ENCODE results near the gene CMAS. TPM values are rescaled to one million over a fixed set of nuclear protein-coding genes. Genes with fewer than 3 reads are reported as not detected.
"Not testable (repeated sequence)": the region's sequence is repeated elsewhere in the genome, so short reads cannot be mapped to it uniquely, and the experiment has no call there.

Gene CMAS
- total RNA-seq, 4 donors from 2014 or later: 22.0 to 32.9 (median 28.9) TPM

DNA sequence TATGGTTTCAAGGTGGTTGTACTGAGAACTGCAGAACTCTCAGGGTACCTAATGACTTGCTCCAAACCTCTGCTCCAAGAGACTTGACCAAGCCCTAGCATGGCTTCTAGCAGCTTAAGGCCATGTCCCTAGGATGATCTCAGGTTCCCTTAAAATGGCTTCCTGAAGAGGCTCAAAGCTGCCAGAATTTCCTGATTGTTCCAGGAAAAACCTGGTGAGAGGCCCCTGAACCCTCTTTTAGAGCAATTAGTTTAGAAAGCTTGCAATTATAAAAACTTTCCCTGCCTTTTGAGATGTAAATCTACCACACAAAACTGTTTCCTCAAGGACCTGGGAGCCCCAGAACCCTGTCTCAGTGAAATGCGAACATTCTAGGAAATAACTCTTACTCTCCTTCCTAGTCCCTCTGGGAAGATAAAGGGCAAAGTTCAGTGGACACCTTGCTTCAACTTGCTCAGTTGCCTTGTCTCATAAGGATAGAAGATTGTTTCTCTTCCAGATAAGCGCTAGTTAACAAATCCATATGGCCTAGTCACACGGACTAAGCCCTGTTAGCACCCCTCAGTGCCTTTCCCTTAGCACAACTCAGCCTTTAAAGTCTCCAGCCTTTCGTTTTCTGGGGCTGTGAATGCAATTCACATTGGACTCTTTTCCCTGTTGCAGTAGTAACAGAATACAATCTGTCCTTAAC is 2.5 kb downstream of the CMAS start:
- intact Hi-C loops (cut with DNase I; ENCODE audit: low total_unique reads): no loop called here
- TF ChIP-seq, protein P1, sequence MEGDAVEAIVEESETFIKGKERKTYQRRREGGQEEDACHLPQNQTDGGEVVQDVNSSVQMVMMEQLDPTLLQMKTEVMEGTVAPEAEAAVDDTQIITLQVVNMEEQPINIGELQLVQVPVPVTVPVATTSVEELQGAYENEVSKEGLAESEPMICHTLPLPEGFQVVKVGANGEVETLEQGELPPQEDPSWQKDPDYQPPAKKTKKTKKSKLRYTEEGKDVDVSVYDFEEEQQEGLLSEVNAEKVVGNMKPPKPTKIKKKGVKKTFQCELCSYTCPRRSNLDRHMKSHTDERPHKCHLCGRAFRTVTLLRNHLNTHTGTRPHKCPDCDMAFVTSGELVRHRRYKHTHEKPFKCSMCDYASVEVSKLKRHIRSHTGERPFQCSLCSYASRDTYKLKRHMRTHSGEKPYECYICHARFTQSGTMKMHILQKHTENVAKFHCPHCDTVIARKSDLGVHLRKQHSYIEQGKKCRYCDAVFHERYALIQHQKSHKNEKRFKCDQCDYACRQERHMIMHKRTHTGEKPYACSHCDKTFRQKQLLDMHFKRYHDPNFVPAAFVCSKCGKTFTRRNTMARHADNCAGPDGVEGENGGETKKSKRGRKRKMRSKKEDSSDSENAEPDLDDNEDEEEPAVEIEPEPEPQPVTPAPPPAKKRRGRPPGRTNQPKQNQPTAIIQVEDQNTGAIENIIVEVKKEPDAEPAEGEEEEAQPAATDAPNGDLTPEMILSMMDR (IDR thresholded peaks at IDR 0.05): no peak
- TF ChIP-seq POLR2A (IDR thresholded peaks at IDR 0.05): no peak
- DNase-seq (ENCODE audit: low spot score in 2 of 2): no peak
- 61 to 65% methylated on average over 4 of the region's 4 CpGs for WGBS, 2 donors
- no peak overlapping the region for H3K4me3 ChIP-seq (ENCODE audit: low read depth, poor library complexity, severe bottlenecking)

DNA sequence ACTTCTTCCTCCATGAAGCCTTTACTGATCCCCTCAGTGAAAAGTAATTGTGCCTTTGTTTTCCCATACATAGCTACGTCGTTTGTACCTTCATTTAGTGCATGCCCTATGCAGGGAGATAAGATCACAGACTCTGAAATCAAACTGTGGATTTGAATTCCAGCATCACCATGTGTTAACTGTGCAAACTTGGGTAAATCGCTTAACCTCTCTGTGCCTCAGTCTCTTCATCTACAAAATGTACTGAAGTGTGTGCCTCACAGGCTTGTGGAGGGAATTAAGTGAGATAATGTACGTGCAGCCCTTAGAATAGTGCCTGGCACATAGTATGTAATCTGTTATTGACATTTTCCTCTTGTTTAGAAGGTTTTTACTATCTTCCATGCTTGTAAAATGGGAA is 4.1 kb downstream of the CMAS start:
- no peak for TF ChIP-seq POLR2A (IDR thresholded peaks at IDR 0.05)
- TF ChIP-seq, protein P1 (IDR thresholded peaks at IDR 0.05): no peak
- intact Hi-C loops (cut with DNase I; ENCODE audit: low total_unique reads): no loop called here
- no peak overlapping the region for H3K4me3 ChIP-seq (ENCODE audit: low read depth, poor library complexity, severe bottlenecking)
- DNase-seq (ENCODE audit: low spot score in 2 of 2): no peak
- WGBS, 2 donors: 91 to 96% methylated on average over 4 of the region's 4 CpGs

DNA sequence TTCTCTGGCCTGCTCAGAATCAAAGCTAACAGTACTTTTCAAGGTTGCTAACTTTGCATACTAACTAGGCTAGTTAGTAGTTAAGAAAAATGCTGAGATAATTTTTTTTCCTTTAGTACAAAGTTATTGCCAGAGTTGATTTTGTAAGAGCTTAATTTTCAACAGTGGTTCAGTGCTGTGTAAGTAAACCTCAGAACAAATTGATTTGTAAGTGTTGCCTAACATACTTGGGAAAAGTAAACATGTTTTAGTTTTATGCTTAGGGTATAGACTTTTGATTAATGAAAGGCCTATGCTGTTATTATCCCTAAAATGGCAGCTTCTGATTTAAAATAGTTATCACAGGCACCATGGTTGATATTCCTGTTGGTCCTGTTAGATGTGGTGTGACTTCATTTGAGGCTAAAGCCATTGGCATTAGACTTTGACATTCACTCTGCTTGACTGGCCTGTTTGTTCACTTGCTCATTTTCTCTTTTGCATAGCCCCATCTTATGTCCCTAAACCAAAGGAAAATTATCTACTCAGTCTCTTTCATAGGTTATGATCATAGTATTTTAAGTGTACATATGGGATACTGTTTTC is 5.2 kb downstream of the CMAS start:
- intact Hi-C loops (cut with DNase I; ENCODE audit: low total_unique reads): no loop called here
- H3K4me3 ChIP-seq (ENCODE audit: low read depth, poor library complexity, severe bottlenecking): no peak overlapping the region
- TF ChIP-seq, protein P1 (IDR thresholded peaks at IDR 0.05): no peak
- TF ChIP-seq POLR2A (IDR thresholded peaks at IDR 0.05): no peak
- no peak for DNase-seq (ENCODE audit: low spot score in 2 of 2)

DNA sequence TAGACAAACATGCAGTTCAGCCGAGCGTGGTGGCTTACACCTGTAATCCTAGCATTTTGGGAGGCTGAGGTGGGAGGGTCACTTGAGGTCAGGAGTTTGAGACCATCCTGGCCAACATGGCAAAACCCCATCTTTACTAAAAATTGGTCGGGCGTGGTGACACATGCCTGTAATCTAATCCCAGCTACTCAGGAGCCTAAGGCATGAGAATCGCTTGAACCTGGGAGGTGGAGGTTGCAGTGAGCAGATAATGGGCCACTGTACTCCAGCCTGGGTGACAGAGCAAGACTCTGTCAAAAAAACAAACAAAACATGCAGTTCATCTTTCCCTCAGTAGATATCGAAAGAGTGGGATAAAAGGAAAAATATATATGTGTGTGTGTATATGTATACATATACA is 7.0 kb downstream of the CMAS start:
- intact Hi-C loops (cut with DNase I; ENCODE audit: low total_unique reads); H3K4me3 ChIP-seq (ENCODE audit: low read depth, poor library complexity, severe bottlenecking); DNase-seq (ENCODE audit: low spot score in 2 of 2): not testable (repeated sequence)
- WGBS, 2 donors: 85 to 96% methylated on average over 6 of the region's 6 CpGs

DNA sequence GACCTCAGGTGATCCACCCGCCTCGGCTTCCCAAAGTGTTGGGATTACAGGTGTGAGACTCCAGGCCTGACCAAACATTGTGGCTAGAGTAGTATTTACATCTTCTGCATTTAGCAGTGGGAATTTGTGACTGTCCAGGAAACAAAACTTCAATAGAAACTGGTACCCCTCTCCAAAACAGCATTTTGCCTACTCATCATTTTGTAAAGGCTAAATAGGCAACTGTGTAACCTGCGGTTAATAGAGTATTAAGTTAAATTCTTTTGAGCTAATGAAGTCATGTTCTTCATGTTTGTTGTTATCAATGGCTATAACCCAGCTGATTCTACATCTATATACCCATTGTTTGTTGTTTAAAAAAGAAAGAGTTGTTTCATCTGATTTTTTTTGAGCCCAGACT is 8.1 kb downstream of the CMAS start:
- H3K4me3 ChIP-seq (ENCODE audit: low read depth, poor library complexity, severe bottlenecking): no peak overlapping the region
- 94 to 96% methylated on average over 3 of the region's 3 CpGs for WGBS, 2 donors
- TF ChIP-seq POLR2A (IDR thresholded peaks at IDR 0.05): no peak
- TF ChIP-seq, protein P1 (IDR thresholded peaks at IDR 0.05): no peak
- intact Hi-C loops (cut with DNase I; ENCODE audit: low total_unique reads): no loop called here
- DNase-seq (ENCODE audit: low spot score in 2 of 2): no peak

DNA sequence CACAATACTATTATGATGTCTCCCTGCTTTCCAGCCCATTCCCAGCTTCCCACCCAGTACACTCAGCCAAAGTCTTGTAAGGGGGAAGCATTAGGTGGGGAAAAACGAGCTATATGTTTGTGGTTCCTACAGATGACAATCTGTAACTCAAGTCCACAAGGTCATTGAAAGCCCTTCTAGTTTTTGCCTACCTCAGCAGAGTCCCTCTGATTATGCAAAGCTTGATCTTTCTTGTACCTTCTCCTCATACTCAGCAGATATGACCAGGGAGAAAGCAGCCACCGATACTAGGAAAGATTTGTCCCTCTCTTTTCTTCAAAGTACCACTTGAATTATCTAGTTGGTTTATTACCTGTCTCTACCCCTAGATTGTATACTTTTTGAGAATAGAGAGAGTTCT is 10.6 kb downstream of the CMAS start:
- 89 to 94% methylated on average over 2 of the region's 2 CpGs for WGBS, 2 donors
- DNase-seq (ENCODE audit: low spot score in 2 of 2): no peak
- TF ChIP-seq, protein P1 (IDR thresholded peaks at IDR 0.05): no peak
- TF ChIP-seq POLR2A (IDR thresholded peaks at IDR 0.05): no peak
- no peak overlapping the region for H3K4me3 ChIP-seq (ENCODE audit: low read depth, poor library complexity, severe bottlenecking)
- intact Hi-C loops (cut with DNase I; ENCODE audit: low total_unique reads): no loop called here

Measured in lower leg skin (tissue), 4 donors.